ENCODE data around the gene SIK2.
"Not testable (repeated sequence)": the region's sequence is repeated elsewhere in the genome, so short reads cannot be mapped to it uniquely, and the experiment has no call there.

SIK2 gene

DNA sequence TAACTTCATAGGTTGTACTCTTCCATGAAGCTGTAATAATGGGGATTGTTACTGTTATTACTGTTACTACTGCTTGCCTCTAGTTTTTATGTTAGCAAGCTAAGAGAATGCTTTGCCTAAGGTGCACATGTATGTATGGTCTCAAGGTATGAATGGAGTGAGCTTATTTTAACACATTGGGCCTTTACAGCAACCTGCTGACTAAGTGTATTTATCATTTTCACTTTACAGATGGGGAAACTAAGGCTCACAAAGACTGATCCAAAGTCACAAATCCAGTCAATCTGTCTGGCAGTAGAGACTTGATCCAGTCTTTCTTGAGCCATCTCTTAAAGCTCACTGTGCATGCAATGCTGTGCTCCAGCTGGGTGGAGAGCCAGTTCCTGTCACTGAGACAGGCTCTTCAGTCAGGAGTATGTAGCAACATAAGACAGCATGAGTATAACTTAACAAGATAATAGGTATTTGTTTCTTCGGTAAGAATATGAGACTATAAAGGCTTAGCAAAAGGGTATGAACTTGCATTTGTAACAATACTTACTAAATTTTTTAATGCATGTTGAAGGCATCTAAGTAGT, 97.4 kb downstream of the SIK2 start:
- DNase-seq (ENCODE audit: low spot score) = no peak

DNA sequence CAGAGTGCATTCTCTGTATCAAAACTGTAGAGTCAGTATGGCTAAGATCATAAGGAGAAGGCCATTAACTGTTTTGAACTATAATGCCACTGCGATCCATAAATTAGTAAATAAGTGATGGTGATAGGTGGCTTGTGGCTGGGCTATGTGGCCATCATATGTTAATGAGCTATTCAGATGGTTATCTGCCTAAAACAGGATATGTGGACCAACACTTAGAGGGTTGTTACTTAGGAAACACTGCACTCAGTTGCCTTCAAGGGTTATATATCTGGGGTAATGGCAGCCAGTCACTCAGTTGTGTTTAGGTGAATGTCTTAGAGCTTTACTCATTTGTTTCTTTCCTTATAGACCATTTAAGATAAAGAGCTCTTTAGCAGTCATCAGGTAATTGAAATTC, 97.9 kb downstream of the SIK2 start:
- no peak for DNase-seq (ENCODE audit: low spot score)

- no peak for DNase-seq (ENCODE audit: low spot score)
Measured at GRCh38 chr11:111702623-111703022, 100.4 kb downstream of the SIK2 start.

GRCh38 chr11:111703576-111703975, 101.3 kb downstream of the SIK2 start:
- no peak for DNase-seq (ENCODE audit: low spot score)

DNA sequence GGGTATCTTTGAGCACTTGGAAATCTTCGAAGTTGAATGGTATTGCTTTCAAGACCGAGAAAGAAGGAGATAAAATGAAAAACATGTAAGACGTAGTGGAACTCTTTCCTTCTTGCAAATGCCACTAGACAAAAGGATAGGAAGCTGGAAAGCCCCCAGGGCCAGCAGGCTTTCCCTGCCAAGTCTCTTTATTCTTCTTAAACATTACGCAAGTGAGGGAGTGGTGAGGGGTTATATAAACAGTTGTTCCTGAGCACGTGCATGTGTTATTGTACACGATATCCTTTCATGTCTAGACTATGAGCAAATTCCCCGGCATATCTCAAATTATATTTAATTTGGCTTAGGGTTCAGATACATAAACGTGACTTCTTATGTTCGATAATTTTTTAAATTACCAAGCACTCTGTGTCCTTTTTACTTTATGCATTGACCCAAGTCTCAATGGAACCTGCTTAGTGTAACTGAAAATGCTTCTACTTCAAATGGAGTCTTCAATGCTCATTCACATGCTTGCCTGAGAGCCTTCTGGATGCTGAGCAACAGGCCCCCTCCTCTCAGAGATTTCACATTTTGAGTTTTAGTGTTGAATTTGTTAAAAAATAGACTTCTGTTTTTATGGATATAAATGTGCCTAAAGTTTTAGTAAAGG, 104.9 kb downstream of the SIK2 start:
- no peak for DNase-seq (ENCODE audit: low spot score)

DNA sequence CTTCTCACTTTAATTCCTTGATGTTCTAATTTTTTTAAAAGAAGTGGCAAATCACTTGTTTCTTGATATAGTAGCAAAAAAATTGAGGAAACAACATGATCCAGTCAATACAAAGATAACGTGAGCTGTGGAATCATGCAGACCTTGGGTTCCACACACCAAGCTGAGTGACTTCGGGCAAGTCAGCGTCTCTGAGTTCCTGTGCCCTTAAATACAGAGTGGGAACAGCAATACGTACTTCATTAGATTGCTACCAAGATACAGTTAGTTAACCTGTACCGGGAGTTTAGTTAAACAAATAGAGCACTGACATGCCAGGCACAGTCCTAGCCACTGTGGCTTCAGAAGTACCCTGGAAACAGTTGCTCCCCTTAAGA, 105.4 kb downstream of the SIK2 start:
- no peak for DNase-seq (ENCODE audit: low spot score)

DNA sequence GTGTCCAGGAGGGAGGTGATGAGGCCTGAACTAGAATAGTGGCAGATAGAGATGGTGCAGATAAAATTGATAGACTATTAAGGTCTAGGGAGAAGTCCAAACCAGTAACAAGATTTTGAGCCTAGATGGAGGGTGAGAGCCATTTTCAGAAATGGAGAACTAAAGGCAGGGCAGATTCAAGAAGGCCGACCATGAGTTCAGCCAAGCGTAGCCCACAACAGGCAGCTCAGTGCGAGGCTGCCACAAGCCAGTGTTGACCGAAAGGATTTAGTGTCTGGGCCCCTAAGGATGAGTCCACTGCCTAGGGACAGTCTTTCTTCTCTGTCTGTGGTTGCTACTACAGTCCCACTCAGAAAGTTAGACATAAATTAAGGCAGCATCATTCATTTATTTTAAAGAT, 112.3 kb downstream of the SIK2 start:
- no peak for DNase-seq (ENCODE audit: low spot score)

GRCh38 chr11:111715142-111715816, 113.0 kb downstream of the SIK2 start:
- no peak for DNase-seq (ENCODE audit: low spot score)

DNA sequence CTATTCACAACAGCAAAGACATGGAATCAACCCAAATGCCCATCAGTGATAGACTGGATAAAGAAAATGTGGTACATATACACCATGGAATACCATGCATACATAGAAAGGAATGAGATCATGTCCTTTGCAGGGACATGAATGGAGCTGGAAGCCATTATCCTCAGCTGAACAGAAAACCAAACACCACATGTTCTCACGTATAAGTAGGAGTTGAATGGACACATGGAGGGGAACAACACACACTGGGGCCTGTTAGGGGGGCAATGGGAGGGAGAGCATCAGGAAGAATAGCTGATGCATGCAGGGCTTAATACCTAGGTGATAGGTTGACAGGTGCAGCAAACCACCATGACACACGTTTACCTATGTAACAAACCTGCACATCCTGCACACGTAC, 115.4 kb downstream of the SIK2 start:
- DNase-seq (ENCODE audit: low spot score) = not testable (repeated sequence)

DNA sequence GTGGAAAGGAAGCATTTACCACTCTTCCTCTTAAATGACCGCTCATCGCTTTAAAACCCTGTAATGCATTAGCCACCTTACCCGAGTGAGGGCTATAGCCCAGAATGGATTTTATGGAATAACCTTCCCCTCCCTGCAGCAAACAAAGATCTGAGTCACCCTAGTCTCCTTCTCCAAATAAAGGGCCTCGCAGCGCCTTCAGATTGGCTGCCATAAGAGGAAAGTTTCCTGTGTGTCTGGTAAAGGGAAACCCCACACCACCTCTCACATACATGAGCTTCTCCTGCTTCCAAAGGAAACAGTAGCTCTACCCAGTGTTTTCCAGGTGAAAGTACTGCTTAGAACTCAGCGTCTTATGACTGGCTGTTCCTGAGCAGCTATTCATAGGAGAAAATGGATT, 116.2 kb downstream of the SIK2 start:
- no peak for DNase-seq (ENCODE audit: low spot score)

DNA sequence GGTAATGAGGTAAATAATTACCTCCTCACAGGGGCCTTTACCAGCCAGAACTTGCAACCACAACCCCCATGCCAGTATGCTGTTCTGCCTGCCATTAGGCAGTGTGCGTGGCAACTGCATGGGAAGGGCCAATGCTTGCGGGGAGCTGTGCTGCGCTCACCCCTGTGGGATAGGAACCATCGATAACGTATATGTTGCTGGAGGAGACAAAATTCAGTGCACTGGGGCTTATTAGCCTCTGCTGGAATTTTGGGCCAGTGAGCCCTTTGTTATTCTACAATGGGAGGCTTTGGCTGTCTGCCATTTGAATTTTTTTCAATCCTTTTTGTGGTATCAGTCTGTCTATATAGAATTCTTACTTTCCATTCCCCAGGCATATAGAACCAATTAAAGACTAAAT, 116.6 kb downstream of the SIK2 start:
- DNase-seq (ENCODE audit: low spot score) = no peak

DNA sequence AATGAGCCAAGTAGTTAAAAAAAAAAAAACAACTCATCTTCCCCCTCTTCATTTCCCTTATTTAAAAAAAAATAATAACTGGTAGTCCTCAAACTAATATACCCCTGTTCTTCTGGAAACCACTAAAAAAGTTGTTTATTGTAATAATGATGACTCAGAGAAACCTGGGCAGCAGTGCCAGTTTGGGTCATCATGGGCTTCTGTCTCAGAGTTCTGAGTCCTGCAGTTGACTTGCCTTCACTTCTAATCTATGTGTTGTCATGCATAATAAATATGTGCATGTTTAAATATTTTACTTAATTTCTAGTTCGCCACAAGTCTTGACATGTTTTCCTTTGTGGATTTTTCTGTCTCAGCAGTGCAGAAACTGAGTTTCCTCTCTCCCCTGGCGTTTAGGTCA, 117.1 kb downstream of the SIK2 start:
- peak; percentile 19 for DNase-seq (ENCODE audit: low spot score)

DNA sequence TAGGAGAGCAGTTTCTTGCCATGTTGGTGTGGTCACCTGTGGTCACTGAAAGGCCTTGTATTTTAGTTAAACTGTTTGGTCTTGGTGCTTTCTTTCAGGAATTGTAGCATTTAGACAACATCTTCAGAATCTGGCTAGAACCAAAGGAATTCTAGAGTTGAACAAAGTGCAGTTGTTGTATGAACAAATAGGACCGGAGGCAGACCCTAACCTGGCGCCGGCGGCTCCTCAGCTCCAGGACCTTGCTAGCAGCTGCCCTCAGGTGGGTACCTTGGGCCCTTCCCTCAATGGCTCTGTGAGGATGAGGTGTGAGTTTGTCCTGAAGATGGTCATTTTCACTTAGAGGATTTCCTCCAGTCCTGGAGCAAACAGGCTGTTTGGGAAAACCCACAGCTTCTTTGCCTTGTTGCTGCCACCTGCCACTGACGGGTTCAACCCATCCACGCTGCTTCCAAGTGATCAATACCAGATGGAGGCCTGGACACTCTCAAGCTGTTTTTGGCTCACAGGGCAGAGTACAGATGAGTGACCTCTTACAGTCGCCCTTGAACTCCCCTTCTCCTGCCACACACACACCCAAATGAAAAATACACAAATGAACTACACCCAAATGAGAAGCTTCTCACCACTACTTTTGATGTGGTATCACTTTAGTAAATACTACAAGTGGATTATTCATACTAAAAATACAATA, 118.7 kb downstream of the SIK2 start:
- no peak for DNase-seq (ENCODE audit: low spot score)

DNA sequence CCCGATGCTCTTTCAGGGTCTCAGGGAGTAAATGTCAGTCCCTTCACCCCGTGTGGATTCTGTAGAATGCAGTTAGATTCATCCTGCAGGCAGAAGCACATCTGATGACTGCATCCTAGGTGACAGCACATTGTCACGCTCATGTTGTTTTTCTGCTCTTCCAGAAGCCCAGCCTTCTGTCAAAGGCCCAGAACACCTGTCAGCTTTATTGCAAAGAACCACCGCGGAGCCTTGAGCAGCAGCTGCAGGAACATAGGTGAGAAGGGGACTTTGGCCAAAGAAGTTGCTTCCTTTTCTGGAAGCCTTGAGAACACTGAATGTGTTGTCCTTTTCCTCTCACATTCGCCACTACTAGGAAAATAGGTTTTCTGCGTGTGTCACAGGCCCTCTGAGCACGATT, 120.3 kb downstream of the SIK2 start:
- DNase-seq (ENCODE audit: low spot score) = no peak

DNA sequence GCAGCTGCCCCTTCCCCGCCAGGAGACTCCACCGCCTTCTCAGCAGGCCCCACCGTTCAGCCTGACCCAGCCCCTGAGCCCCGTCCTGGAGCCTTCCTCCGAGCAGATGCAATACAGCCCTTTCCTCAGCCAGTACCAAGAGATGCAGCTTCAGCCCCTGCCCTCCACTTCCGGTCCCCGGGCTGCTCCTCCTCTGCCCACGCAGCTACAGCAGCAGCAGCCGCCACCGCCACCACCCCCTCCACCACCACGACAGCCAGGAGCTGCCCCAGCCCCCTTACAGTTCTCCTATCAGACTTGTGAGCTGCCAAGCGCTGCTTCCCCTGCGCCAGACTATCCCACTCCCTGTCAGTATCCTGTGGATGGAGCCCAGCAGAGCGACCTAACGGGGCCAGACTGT, 121.3 kb downstream of the SIK2 start:
- DNase-seq (ENCODE audit: low spot score) = no peak

- DNase-seq (ENCODE audit: low spot score) = no peak
Measured at GRCh38 chr11:111724615-111725129, 122.4 kb downstream of the SIK2 start.

DNA sequence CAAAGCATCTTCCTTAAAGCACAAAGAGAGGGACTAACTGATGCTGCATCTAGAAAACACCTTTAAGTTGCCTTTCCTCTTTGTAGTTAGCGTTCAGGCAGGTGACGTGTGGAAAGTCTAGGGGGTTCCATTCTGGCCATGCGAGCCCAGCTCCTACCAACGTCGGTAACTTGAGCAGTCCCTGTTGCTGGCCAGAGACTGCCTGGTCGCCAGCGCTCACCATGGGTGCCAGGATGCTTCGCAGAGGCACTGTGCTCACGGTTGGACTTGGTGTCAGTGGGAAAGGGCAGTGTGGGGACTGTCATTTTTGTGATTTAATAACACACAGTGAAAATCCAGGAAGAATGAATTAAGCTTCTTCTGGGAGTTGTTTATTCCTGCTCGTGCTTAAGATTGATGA, 123.4 kb downstream of the SIK2 start:
- DNase-seq (ENCODE audit: low spot score) = no peak

DNA sequence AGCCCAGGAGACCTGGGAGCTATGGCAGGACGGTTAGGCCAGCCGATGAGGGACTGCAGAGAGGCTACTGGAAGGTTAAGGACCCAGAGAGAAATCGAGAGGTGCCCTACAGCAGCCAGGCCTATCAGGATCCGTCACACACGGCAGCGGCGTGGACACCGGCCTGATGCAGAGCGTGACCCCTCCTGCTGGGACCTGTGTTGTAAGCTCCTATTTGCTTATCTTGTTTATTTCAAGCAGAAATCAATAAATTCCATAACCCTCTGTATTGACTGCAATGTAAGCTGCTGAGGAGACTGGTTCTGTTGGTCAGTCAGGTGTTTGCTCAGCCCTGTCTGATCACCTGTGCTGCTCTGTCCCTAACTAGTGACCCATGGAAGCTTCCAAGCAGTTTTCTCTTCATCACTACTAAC, 124.1 kb downstream of the SIK2 start:
- DNase-seq (ENCODE audit: low spot score) = no peak

GRCh38 chr11:111727431-111727830, 125.2 kb downstream of the SIK2 start:
- no peak for DNase-seq (ENCODE audit: low spot score)

DNA sequence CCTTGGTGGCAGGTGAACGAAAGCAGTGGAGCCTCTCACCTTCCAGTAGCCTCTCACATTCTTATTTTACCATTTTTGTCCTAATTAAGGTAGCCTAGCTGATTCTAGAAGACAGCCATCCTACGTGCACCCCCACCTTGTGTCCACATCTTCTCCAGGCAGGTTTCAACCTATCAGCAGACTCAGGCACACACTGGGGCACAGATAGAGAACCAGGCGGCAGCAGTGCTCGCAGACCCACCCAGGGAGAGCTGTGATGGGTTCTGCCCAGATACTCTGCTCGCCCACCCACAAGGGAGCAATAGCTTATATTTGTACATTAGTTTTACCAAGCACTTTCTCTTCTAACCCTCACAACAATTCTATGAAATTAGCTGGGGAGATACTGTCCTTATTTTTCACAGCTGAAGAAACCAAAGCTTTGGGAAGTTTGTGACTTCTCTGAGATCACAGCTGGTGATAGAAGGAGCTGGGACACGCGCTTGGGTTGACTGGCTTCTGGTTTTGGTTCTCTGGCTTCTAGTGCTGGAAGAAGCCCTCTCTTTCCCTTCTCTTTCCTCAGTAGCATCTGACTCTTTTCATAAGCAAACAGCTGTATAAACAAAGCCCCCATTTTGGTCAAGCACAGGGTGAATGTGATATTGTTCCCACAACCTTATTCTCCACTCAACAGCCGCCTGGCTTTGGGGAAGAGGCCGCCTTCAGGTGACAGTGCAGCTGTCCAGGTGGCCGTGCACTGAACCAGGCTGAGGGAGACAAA, 127.0 kb downstream of the SIK2 start:
- DNase-seq (ENCODE audit: low spot score) = no peak

GRCh38 chr11:111729831-111730311, 127.6 kb downstream of the SIK2 start:
- DNase-seq (ENCODE audit: low spot score) = no peak

Measured in GM03348 (cell line).